Left colon (tissue), 2 donors: ENCODE measurements around the gene MFSD11. TPM values are rescaled to one million over a fixed set of nuclear protein-coding genes. Genes with fewer than 3 reads are reported as not detected.
"Not testable (repeated sequence)": the region's sequence is repeated elsewhere in the genome, so short reads cannot be mapped to it uniquely, and the experiment has no call there.

ENCODE experiments used
- ATAC-seq: fragments of 200-7000 bp; cut with Tn5 transposase; one replicate; pipeline ENCODE4 v1.9.1; 2020; ENCODE audit warnings: mild to moderate bottlenecking, moderate library complexity
- DNase-seq, 2 donors: peaks; one replicate each; pipeline ENCODE4 v3.0.0-alpha.2; 2020
- intact Hi-C, 2 donors: fragments of 100-400 bp; cut with DNase I in 1 of 2; cut with micrococcal nuclease in 1 of 2; formaldehyde crosslinking; loops; one replicate each; pipeline versions ENCODE4 v1.11.2 to v1.14.0; 2022; cut with DNase I, micrococcal nuclease
- total RNA-seq, 2 donors: library from RNA; stranded (reverse); fragmentation: NEBNext Ultra II Directional; extraction: Animal tissue kit (Norgen Biotek cat#: 25700); gene quantifications; one replicate each; pipeline ENCODE4 v1.2.1, GENCODE V29; 2021
- donor health status: DM: no; HTN: no; CAD: no.
- donor health status: DM: yes; HTN: yes; CAD: no.

Gene MFSD11
- total RNA-seq, 2 donors from 2014 or later = 39.1 to 43.0 TPM

- intact Hi-C loops = no loop called here
- DNase-seq (no peak), ATAC-seq (no peak)
These were observed 540 bp downstream of the MFSD11 start for GRCh38 chr17:76738468-76738850.

GRCh38 chr17:76739568-76740115 is 1.7 kb downstream of the MFSD11 start:
- intact Hi-C loops, ATAC-seq, DNase-seq: not testable (repeated sequence)

GRCh38 chr17:76740329-76741118 is 2.6 kb downstream of the MFSD11 start:
- intact Hi-C loops = no loop called here
- DNase-seq (no peak), ATAC-seq (no peak)

GRCh38 chr17:76742958-76743357 is 5.0 kb downstream of the MFSD11 start:
- ATAC-seq (no peak), DNase-seq (no peak)
- intact Hi-C loops = no loop called here

GRCh38 chr17:76744747-76745146 is 6.8 kb downstream of the MFSD11 start:
- DNase-seq (no peak), ATAC-seq (no peak)
- intact Hi-C loops = no loop called here

- DNase-seq, ATAC-seq, intact Hi-C loops: not testable (repeated sequence)
These were observed 7.9 kb downstream of the MFSD11 start for GRCh38 chr17:76745785-76746184.

- intact Hi-C loops = no loop called here
- ATAC-seq (no peak), DNase-seq (no peak)
These were observed 9.9 kb downstream of the MFSD11 start for GRCh38 chr17:76747716-76748363.

- intact Hi-C loops = no loop called here
- ATAC-seq (no peak), DNase-seq (no peak)
These were observed 10.7 kb downstream of the MFSD11 start for GRCh38 chr17:76748657-76749056.

- no peak for DNase-seq
- intact Hi-C loops = no loop called here
- ATAC-seq = no peak
These were observed 13.6 kb downstream of the MFSD11 start for GRCh38 chr17:76751416-76751993.

GRCh38 chr17:76752006-76752405 is 14.1 kb downstream of the MFSD11 start:
- DNase-seq (no peak), ATAC-seq (no peak)
- intact Hi-C loops = no loop called here

GRCh38 chr17:76753061-76753961 is 15.4 kb downstream of the MFSD11 start:
- DNase-seq (no peak), ATAC-seq (no peak)
- intact Hi-C loops = no loop called here

GRCh38 chr17:76755285-76755684 is 17.4 kb downstream of the MFSD11 start:
- intact Hi-C loops = no loop called here
- DNase-seq (no peak), ATAC-seq (no peak)

- intact Hi-C loops = no loop called here
- ATAC-seq = no peak
- DNase-seq = no peak
These were observed 19.3 kb downstream of the MFSD11 start for GRCh38 chr17:76757256-76757655.

- intact Hi-C loops = no loop called here
- DNase-seq (no peak), ATAC-seq (no peak)
These were observed 20.7 kb downstream of the MFSD11 start for GRCh38 chr17:76758570-76758969.

GRCh38 chr17:76772842-76773525 is 35.1 kb downstream of the MFSD11 start:
- no peak for ATAC-seq
- intact Hi-C loops = no loop called here
- DNase-seq = no peak

GRCh38 chr17:76775021-76775600 is 37.2 kb downstream of the MFSD11 start:
- no peak for DNase-seq
- intact Hi-C loops = no loop called here
- no peak for ATAC-seq

- intact Hi-C loops = no loop called here
These were observed 43.4 kb downstream of the MFSD11 start for GRCh38 chr17:76781056-76781982.

More at GRCh38 chr17:76781056-76781982, 43.4 kb downstream of the MFSD11 start:
- DNase-seq (no peak), ATAC-seq (no peak)
